Daoy (cell line): ENCODE data around the gene EPC2. TPM values are rescaled to one million over a fixed set of nuclear protein-coding genes. Genes with fewer than 3 reads are reported as not detected.
"Not testable (repeated sequence)": the region's sequence is repeated elsewhere in the genome, so short reads cannot be mapped to it uniquely, and the experiment has no call there.

Experiments
- DNase-seq: peaks from one replicate; pipeline ENCODE4 v3.0.0-alpha.2; 2015; ENCODE audit warnings: low read depth
- total RNA-seq: library from RNA; depleted of rRNA; stranded (reverse); fragments of >200 nt; shearing (Covaris generic); gene quantifications from 2 replicates; pipeline ENCODE4 v1.2.3, GENCODE V29; 2014

EPC2 gene
- total RNA-seq, 1 experiment from 2014 or later: 13.0 TPM

DNA sequence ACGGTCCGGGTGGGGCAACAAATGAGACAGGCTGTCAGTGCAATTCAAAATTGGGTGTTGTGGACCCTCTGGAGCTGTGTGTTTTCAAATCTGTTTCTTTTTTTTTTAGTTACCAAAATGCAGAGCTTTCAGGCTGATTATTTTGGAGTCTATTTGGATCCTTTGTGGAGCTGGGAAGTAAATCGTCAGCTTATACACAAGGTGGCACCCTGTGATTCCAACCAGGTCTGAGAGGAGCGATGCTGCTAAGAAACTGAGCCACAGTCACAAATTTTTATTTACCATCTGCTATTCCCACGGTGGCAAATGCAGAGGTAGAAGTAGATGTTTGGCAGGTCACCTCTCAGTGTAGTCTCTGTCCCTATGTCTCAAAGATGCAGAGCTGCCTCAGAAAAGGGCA lies 3.8 kb upstream of the EPC2 start:
- DNase-seq: no peak

DNA sequence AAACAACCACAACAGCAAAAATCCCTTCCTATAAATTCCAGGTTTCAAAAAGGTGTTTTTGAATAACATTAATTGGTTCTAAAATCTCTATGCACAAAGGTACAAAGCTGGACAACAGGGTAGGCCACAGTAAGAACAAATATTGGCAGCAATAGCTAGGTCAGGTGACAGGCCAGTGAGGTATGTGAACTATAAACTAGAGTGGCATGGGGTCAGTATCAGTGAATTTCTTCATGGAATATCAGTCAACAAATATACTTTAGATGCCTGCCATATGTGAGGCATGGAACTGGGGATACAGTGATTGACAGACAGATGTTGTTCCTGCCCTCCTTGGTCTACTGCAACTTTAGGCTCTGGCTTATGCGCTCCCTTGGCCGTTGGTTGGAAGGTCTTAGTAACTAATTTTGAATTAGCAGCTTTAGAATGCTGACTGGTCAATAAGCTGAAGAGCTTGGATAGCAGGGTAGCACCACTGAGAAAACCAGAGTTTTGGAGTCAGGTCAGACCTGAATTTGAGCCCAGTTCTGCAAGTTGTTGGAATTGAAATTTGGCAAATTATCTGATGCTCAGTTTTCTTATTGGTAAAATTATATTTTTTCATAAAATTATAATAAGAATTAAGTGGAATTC lies 2.3 kb upstream of the EPC2 start:
- DNase-seq: no peak

DNA sequence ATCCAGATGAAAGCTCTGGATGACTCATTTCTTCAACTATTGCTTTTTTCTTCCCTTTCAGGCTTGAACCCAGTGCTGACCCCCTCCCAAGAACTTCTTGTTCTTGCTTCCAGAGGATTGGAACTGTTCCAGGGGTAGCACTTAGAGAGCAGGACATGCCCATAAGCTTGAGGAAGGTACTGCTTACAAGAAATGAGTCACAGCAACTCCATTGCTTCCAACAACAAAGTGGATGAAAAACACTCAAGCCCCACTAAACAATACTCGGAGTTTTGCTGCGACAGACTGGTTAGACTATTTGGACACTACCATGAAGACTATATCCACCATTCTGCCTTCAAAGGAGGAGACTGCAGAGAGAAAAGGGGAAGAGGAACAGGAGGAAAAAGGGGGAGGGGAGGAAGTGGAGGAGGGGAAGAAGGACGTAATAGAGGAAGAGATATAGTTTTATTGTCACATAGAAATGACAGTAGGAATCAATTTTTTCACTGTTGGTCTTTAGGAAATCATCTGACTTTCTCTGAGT lies 1.6 kb upstream of the EPC2 start:
- DNase-seq: peak; percentile 40

DNA sequence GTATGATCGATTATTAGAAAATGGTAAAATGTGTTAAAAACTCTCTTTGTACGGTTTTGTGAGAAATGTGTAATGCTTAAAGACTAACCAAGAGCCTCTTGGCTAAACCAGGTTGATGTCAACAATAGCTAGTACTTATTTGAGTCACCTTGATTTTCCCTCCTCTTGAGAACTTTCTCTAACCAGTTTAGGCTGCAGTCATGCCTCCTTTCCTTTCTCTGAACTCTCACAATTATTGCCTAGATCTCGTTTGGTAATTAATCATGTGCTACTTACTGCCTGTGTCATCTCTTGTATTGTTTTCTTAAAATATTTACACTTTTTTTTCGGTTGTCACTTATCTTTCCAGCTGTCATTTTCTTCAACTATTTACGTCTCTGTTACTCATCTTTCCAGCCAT lies 1.1 kb upstream of the EPC2 start:
- DNase-seq: no peak

DNA sequence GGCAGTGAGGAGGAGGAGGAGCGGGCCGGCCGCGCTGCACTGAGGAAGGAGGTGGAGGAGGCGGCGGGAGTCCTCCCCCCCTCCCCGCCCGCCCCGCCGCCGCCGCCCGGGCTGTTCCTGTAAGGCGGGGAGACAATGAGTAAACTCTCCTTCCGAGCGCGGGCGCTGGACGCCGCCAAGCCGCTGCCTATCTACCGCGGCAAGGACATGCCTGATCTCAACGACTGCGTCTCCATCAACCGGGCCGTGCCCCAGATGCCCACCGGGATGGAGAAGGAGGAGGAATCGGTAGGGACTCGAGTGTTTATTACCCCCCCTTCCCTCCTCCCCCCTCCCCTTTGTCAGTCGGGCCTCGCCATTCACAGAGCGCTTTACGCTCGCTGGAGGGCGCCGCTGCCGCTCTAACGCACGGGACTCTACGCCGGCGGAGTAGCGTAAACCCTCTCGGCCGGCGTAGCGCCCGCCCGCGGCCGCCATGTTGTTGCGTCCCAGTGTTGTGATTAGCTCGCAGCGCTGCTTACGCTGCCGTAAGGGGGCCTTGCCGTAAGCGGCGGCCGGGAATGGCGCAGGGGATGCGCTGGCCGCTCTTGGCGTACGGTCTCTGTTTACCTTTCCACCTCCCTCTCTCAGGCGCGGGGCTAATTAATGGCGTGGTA lies 460 bp downstream of the EPC2 start:
- peak; percentile 93 for DNase-seq

DNA sequence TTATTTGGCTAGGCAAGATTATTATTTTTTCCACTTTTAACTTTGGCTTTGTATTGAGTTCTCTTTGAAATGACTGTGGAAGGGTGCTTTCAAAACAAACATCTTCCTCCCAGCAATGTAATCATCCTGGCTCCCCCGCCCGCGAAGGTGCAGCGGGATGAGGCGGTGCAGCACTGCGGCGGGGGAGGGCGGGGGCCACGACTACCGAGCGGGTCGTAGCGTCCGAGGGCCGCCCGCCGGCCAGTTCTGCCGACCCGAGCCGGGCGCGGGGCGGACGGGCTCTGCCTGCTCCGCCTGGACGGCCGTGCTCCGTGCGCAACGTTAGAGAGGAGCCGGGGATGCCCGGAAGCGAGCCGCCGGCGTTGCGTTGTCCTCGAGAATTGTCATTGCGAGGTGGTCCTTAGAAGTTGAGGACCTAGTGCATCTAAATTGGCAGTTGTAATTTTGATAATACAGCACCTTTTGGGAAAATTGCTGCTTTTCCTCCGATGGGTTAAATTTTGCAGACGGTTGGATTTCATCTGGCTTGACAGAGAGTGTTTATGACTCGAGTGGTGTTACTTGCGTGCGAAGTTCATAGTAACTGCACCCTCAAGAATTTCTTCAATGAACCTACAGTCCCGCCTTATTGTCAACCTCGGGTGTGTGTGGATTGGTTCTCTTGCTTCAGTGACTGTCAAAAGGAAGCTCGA lies 1.1 kb downstream of the EPC2 start:
- peak; percentile 69 for DNase-seq

DNA sequence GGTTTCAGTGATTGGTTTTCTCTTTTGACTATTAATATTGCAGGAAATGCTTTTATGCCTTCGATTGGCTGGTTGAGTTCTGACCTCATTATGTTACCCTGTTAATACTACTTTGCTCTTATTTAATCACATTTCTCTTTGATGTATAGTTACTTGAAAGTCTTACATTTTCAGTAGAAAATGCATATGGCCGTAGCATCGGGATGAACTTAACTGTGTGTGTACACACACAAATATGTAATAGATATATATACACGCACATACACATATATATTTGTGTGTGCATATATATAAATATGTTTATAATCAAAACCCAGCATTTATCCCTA lies 1.6 kb downstream of the EPC2 start:
- DNase-seq: no peak

DNA sequence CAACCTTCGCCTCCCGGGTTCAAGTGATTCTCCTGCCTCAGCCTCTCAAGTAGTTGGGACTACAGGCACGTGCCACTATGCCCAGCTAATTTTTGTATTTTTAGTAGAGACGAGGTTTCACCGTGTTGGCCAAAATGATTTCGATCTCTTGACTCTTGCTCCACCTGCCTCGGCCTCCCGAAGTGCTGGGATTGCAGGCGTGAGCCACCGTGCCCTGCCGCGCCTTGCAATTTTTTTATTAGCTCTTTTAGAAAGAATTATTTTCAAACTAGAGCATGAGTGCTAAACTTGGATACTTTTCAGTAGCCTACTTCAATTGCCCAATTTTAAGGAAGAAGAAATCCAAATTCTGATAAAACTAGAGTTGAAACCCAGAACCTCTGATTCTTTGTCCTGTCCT lies 3.2 kb downstream of the EPC2 start:
- not testable (repeated sequence) for DNase-seq

DNA sequence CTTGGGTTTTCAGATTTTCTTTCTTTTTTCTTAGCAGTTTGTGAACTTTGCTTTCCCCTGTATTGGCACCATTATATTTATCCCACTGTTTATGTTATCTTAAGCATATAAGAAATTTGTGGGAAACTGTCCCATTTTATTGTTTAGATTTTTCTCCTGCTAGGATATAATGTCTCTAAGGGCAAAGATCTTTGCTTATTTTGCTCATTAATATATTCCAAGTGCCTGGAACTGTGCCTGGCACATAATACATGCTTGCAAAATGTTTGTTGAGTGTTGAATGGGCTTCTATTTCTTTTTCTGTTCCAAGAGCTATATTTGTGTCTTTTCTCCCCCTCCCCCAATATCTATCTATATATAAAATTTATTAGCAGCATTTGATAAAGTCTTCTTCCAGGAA lies 5.4 kb downstream of the EPC2 start:
- DNase-seq: no peak

DNA sequence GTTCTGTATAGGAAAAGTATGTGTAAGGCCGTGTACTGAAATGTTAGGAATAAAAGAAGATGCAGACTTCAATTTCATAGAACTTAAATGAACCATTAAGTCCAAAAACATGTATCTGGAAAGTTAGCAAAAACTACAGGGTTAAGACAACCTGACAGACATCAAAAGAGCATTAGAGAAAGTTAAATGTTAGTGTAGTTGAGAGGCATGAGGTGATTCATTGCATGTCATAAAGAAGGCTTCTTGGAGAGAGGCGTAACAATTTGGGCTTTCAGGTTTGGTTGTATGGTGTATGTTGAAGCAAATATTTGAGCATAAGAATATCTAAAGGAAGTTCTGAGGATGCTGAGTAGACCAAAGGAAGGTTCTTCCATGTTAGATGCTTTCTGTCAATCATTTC lies 6.3 kb downstream of the EPC2 start:
- DNase-seq: no peak

DNA sequence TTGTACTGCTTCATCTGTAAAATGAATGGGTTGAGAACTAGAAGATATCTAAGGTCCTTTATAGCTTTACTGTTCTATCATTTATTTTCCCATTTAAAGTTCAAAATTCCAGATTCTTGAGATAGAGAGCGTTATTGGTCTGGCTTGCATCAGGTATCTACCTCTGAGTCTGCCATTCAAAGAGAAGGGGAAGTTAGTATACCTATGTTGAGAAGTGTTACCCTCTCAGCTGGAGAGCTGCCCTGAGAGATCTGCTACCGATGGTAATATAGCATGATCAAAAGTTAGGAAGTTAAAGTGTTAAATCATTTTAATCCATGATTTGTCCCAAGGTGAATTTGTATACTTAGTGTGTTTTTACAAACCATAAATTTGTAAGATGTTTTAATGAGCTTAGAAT lies 7.4 kb downstream of the EPC2 start:
- no peak for DNase-seq

DNA sequence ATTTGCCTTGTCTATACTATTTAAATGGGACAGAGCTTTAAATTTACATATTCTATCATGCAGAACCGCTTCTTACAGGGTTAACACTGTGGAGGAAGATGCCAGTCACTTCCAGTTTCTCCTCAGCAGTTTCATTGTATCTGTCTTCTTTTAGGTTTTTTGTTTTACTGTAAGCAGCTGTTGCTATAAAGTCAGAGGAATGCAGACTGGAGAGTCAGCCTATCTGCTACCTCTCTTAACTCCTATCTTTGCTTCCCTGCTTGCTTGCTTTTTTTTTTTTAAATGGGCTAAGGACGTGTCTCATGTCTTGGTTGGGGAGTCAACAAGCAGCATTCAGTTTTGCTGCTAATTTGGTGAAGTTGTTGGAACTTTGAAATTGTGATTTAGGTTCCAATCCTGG lies 8.9 kb downstream of the EPC2 start:
- no peak for DNase-seq

DNA sequence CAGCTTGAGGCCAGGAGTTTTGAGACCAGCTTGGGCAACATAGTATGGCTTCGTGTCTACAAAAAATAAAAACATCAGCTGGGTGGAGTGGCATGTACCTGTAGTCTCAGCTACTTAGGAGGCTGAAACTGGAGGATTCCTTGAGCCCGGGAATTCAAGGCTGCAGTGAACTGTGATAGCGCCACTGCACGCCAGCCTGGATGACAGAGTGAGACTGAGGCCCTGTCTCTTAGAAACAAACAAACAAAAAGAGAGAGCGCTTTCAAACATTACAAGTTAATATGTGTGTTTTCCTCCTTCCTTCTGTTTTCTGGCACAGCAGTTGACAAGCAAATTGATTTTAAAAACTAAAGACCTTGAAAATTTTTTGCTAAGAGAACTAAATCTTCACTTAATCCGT lies 9.9 kb downstream of the EPC2 start:
- DNase-seq: no peak

DNA sequence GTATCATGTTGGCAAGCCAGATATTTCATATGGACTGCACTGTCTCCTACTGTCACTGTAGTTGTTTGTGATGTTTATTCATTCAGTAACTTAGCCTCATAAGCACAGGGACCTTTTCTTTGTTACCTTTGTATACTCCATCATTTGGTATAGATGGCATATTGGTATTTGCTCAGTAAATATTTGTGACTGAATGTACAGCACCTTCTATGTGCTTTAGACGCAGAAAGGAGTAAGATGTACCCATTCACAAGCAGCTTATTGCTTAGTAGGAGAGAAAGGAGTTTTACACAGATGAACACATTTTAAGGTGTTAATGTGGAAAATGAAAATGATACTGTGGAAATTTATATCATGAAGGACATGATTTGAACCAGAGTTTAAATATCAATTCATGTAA lies 12.0 kb downstream of the EPC2 start:
- no peak for DNase-seq

DNA sequence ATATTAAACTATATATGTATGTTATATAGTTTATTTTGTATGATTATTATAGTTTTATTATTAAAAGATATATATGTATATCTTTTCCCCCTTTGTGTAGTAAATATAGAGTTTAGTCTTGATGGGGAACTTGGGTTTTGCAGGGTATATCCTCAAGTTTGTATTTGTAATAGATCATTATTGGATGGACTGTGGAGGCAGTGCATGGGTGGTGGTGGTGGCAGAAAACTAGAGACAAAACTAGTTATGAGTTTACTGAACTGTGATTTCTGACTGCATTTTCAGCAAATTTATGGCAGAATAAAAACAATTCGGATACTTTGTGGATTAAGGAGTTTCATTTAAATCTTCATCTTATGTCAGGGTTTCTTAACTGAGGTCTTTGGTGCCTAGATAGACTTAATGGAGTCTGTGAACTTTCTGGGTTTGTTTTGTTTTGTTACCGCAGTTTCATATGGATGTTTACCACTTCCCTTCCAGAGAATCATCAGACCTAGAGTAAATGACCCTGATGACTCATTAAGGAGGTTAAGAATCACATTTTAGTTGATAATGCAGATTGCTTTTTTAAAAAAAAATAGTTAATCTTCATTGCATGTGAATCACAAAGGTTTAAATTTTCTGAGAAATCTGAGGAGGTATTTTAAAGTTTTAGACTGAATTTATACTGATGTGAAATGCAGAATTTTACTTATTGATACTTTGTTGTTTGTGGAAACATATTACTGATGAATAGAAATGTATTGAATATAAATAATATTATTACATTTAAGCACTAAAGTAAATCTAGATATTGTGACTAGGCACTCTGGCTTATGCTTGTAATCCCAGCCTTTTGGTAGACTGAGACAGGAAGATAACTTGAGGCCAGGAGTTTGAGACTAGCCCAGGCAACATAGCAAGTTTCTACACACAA lies 14.5 kb downstream of the EPC2 start:
- DNase-seq: peak; percentile 39

DNA sequence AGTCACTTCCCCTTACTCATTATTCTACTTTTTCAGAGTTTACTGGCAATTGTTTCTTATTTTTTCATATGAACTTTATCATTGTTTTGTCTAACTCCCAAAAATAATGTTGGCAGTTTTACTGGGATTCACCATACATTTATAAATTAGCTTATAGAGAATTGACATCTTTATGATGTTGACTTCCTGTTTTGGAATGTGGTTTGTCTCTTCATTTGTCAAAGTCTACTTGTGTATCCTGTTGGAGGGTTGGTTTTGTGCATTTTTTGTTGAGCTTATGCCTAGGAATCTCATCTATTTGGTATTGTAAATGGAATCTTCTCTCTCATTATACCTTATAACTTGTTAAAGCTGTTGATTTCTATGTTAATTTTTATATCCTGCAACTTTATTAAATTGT lies 16.4 kb downstream of the EPC2 start:
- DNase-seq: no peak

DNA sequence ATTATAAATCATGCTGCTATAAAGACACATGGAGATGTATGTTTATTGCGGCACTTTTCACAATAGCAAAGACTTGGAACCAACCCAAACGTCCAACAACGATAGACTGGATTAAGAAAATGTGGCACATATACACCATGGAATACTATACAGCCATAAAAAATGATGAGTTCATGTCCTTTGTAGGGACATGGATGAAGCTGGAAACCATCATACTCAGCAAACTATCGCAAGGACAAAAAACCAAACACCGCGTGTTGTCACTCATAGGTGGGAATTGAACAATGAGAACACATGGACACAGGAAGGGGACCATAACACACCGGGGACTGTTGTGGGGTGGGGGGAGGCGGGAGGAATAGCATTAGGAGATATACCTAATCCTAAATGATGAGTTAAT lies 17.8 kb downstream of the EPC2 start:
- DNase-seq: not testable (repeated sequence)

DNA sequence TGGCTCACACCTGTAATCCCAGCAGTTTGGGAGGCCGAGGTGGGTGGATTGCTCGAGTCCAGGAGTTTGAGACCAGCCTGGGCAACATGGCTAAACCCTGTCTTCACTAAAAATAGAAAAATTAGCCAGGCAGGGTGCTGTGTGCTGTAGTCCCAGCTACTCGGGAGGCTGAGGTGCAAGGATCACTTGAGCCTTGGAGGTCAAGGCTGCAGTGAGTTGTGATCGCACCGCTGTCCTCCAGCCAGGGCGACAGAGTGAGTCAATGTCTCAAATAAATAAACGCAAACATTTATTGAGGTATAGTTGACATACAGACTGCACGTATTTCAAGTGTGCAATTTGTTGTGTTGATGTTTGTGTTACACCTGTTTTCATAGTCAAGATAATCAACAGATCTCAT lies 19.7 kb downstream of the EPC2 start:
- no peak for DNase-seq

DNA sequence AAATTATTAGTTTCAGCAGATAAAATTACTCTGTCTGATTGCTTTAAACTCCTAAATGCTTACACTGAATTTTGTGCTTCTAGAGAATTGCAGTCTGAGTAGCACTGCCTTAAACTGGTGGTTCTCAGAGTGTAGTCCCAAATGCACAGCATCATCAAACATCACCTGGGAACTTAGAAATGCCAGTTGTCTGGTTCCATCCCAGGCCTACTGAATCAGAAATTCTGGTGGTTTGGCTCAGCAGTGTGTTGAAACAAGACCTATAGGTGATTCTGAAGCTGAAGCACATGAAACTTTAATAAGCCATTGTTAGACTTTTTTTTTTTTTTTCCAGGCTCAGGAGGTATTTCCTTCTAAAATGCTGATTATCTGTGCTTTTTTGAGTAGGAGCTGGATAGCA lies 22.0 kb downstream of the EPC2 start:
- no peak for DNase-seq

DNA sequence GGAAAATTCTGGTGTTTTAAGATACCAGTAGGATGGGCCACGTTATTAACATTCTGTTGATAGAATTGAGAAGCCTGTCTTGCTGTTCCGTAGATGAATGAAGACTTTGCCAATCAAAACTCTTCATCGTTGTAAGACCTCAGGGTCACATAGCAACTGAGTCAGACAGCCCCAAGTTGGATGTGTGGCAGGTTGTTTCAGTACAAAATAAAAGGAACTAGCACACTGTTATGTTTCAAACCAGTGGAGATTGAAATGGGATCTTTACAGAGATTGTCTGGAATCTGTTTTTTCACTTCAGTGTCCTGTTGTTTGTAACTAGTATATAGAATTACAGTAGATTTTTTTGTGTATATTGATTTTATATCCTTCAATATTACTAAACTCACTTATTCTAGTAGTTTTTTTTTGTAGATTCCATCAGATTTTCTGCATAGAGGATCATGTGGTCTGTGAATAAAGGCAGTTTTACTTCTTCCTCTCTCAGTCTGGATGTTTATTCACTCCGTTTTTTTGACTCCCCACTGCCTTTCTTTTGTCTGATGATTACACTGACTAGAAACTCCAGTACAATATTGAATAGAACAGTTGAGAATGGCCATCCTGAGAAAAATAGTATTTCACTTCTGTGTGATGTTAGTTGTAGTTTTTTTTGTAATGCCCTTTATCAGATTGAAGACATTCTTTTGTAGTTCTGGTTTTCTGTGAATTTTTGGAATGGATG lies 22.7 kb downstream of the EPC2 start:
- DNase-seq: no peak

DNA sequence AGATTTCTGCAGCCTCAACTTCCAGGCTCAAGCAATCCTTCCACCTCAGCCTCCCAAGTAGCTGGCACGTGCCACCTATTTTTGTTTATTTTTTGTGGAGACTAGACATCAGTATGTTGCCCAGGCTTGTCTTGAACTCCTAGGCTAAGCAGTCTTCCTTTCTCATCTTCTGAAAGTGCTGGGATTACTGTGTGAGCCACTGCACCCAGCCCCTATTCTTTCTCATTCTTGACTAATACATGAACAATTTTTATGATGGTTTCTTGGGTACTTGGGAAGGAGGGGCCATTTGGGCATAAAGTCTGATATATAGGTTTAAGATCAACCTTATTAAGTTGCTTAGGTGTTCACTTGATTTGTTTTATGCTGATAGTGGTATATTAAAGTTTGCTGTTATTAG lies 26.2 kb downstream of the EPC2 start:
- DNase-seq: no peak
